ENCODE measurements around the gene IGF1.

Gene IGF1

DNA sequence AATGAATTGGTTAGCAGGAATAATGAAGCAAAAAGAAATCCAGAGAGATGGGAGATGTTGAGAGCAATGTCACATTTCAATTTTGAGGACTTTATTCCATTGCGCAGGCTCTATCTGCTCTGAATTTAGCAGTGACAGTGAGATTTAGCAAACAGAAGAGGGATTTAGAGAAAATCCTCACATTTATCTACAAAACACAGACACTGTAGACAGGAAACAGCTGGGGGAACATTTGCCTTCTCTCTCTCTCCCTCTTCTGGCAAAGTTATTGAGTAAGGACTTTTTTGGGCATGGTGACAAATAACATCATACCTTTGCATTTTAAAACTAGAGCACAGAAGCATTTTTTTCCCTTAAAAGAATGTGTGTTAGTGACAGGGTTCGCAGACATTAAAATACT is at the start of gene IGF1:
IGF1 (minus strand) TSS at position 158 of the 400 bp plus-strand sequence. CDS start 182 bp downstream, outside the sequence.
- DNase-seq: no peak

DNA sequence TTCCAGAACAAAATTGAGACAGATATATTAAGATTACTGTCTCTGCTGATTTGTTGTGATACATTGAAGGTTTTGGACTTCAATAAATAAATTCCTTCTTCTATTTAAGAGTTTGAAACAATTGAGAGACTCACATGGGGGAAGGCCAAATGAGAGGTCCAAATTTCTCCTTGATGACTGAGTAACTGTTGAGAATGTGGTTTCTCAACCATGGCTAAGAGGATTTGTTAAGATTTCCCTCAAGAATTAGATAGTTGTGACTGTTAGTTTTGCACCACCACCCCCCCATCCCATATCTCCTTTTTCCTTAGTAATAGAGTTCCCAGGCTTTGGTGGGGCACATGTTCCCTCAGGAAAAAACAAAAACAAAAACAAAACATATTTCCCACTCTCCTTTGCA is 47.7 kb upstream of the IGF1 start:
- no peak for DNase-seq

DNA sequence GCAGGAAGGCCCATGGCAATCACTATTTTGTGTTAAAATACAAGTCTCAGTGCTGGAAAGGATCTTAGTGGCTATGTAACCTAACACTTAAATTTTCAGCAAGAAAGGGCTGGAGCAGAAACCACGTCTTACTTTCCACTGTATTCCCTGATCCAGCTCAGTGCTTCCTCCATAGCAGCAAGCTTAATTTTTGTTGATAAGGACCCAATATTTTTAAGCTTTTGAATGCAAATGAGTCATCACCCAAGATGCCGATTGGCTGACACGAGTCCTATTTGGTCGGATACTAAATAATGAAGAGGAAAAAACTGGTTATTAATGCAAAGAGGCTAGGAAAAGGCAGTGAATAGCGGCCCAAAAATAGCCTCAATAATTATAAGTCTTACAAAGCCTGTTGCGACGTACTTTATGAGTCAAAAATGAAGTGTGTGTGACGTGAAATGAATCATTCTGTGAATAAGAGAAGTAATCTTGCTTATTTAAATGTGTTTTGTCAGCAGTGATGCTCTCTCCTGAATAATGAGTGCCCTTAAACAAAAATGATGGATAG is 46.9 kb upstream of the IGF1 start:
- DNase-seq: no peak

DNA sequence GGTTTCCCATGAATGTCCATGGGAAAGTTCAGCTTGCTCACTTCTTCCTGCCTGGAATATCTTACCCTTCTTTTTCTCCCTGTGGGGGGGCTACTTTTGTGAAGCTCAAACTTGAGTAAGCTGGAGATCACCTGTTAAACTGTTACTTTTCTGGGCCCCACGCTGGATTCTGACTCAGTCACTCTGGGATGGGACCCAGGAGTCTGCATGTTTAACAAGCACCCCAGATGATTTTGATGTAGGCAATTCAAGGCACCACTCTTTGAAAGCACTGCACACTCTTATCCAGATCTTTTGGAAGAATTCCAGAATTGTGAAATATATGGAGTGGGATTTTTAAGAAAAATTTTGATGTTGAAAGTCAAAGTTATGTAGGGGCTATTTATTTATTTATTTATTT is 46.3 kb upstream of the IGF1 start:
- DNase-seq: no peak

DNA sequence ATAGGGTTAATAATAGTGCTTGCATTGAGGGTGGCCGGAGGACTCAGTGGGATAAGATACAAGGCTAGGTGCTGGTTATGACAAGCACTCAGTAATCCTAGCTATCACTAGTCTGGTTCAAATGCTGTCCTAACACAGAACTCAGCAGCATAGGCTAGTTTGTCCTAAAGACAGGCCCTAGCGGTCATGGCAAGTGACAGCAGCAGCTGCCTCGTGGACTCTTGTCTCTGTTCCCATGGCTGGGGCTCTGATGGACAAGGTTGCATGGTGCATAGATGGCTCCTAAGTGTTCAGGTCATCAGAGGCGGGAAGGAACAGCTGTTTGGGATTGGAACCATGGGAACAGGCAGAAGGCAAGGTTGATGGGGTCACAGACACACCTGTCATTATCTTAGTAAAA is 42.4 kb upstream of the IGF1 start:
- DNase-seq: no peak

DNA sequence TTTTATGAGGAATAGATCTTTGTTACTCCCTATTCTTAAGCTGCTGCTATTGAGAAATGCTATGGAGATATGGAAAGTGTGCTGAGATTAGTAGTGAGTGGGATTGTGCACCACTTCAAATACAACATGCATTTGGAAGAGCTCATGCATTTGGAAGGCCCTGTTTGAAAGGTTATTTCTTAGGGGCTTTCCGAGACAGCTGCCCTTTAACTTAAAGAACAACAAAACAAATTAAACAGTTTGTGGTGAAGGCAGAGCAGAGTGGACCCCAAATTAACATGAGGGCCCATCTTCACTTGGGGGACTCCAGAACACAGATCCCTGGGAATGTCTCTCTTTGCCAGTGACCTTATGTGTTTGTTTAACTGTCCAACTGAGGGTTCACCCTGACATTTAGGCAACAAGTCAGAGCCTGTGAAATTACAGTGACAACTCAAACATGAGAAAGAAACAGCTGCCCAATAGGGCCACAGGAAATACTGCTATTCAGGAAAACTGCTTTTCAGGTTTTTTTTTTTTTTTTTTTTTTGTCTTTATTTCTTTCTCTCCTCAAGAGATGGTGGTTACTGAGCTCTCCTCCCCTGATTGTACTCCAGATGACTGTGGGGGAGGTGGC is 41.4 kb upstream of the IGF1 start:
- DNase-seq: no peak

DNA sequence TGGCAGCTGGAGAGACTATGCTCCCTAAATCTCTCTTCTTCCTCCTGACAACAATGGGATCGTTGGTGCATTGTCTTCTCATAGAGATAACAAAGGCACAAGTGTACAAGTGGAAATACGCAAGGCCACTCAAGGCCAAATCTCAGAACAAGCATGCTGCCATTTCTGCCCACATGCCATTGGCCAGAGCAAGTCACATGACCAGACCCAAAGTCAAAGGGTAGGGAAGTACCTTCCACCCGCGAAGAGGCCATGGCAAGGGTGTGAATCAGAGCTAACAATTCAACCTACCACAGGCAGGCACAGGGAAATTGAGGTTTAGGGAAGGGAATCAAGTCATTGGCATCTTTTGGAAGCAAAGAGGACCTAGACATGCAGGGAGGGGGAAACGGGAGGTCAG is 38.5 kb upstream of the IGF1 start:
- no peak for DNase-seq

DNA sequence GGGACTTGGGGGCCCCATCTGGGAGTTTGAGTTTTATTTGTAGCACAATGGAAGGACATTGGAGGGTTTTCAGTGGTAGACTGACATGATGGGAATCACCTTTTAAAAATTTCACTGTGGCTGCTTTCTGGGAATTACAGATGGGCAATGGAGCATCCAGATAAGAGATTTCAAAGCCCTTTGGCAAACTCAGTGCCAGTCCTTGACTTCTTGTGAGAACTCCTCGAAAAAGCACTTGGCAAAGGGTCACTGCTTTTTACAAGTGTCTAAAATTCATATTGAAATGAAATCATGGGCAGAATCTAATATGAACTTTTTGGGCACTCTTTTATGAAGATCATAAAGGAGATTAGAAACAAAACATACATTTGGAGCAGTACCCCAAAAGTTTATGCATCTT is 34.3 kb upstream of the IGF1 start:
- no peak for DNase-seq

DNA sequence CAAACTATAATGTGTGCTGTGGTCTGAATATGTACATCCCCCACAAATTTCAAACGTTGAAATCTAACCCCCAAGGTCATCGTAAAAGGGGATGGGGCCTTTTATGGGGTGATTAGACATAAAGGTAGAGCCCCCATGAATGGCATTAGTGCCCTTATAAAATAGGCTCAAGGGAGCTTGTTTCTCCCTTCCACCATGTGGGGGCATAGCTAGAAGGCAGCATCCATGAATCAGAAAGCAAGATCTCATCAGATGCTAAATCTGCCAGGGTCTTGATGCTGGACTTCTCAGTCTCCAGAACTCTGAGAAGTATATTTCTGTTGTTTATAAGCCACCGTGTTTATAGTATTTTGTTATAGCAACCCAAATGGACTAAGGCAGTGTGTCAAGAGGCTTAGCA is 33.4 kb upstream of the IGF1 start:
- no peak for DNase-seq

DNA sequence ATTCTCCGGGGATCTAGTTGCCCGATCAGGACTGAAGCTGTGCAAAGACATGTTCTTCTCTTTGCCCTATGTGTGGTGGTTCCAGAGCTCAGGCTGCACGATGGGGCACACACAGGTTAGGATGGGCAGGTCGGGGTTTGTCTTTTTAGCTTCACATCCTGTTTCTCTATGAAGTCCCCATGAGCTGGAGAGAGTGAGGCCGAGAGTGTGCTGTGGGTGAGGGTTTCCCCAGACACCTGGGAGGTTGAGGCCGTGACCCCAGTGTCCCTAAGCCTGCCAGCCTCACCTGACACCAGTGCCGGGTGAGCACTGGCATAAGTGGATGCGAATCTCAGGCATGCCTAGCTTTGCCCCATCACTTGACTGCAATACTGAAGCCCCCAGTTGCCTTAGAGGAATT is 32.9 kb upstream of the IGF1 start:
- no peak for DNase-seq

DNA sequence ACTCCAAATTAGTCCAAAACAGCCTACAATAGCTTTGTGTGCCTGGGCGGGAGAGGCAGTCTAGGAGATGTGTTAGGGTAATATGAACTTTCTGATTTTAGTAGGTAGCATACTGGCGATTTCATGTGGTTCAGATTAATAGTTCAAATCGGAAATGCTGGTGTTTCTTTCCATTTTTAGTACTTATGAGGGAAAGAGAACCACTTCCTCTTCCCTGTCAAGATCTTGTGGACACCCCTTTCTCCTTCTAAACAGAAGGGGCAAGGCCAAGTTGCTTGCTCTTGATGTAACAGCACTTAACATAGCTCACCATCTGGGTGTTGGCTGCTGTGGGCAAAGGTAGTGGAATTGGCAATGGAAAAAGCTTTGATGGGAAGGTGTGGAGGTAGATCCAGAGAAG is 32.2 kb upstream of the IGF1 start:
- no peak for DNase-seq

DNA sequence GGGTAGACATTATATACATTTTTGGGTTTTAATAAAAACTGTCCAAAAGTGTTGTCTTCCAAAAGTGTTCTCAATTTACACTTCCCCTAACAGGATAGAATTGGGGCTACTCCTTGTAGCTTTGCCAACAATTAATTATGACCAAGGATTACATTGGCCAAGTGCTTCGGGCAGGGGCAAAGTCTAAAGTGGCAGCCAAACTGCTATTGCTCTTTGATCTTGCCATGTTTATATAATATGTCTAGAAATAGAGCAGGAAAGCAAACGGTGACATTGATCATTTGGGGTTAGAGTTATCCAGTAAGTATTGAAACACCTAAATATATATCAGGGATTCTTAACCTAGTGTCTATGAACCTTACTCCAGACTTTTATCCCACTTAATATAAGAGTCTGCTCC is 31.2 kb upstream of the IGF1 start:
- DNase-seq: no peak

DNA sequence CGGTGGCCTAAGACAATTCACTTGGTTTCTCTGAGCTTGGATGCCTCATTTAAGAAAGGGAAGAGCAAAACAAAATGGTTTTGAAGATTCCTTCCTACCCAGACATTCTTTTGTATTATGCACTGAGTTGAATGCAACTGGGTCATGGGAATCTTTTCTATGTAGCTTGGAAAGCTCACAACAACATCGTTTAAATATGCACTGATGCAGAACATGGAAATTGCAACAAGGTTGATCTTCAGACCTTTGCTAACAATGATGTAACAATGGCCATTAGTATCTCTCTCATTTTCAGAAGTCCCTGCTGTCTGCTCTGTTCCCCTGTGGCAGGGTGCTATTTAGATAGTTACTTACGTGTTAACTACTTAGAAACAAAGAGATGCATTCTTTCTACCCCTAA is 30.1 kb upstream of the IGF1 start:
- DNase-seq: no peak

DNA sequence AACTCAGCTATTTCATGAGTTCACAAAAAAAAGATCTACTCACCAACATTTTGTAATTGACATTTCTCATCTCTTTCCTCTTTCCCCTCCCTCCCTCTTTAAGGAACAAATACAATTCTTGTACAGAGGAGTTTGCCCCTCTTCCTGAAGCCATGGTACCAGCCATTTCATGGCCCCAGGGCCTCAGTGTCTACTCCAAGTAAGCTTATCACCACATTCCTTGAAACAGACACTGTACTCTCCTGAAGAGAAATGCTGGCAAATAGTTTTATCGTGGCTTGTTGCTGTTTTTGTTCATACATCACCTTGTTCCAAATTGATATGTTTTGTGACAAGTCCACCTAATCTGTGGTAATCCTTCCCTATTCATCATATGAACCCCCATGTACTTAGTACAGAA is 29.7 kb upstream of the IGF1 start:
- no peak for DNase-seq

DNA sequence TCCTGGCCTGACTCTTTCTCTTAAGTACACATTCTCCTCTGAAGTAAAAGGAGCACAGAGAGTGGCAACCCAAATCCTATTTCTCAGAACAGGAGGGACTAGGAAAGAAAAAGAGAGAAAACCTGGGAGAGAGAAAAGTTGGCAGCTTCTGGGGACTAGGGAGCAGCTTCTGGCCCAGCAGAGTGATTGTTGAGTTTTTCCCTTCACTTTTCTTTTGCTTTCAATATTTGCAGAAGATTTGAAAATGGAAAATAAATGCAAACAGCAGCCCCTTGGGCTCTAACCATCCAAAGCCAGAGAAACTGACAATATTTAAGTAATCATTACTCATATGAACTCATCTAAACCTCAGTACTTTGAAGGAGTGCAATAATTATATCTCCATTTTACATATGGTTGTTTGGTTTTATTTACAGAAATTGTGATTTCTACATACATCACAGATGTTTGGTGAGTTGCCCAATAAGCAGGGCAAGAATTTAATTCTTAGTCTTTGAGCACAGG is 28.8 kb upstream of the IGF1 start:
- no peak for DNase-seq

DNA sequence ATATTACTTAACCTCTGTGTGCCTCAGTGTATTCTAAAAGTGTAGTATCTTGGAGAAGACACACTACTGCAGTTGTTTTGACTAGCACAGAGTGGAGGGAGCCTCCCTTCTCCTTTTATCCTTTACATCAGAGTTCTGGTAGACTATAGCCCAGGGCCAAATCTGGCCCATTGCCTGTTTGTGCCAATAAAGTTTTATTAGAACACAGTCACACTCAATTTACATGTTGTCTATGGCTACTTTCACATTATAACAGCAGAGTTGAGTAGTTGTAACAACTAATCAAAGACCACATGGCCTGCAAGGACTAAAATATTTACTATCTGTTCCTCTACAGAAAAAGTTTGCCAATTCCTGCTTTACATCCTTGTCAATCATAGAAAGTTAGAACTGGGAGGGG is 27.7 kb upstream of the IGF1 start:
- no peak for DNase-seq

DNA sequence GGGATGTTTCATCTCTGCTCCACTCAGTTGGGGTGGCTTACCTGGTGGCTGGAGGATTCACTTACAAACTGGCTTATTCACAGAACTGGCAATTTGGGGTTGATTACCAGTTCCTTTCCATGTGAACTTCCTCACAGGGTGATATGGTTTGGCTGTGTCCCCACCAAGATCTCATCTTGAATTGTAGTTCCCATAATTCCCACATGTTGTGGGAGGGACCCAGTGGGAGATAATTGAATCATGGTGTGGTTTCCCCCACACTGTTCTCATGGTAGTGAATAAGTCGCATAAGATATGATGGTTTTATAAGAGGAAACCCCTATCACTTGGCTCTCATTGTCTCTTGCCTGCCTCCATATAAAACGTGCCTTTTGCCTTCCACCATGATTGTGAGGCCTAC is 26.9 kb upstream of the IGF1 start:
- DNase-seq: no peak

DNA sequence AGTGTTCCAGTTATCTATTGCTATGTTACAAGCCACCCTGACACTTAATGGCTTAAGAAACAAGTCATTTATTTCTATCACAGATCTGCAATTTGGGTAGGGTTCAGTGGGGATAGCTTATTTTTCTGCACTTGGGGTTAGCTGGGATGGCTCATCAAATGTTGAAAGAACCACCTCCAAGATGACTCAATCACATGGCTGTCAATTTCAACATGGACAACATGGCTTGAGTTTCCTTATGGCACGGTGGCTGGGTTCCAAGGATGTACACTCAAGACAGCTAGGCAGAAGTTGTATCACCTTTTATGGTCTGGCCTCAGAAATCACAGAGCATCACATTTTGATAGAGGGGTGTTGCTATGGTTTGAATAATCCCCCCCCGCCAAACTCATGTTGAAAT is 24.5 kb upstream of the IGF1 start:
- no peak for DNase-seq

DNA sequence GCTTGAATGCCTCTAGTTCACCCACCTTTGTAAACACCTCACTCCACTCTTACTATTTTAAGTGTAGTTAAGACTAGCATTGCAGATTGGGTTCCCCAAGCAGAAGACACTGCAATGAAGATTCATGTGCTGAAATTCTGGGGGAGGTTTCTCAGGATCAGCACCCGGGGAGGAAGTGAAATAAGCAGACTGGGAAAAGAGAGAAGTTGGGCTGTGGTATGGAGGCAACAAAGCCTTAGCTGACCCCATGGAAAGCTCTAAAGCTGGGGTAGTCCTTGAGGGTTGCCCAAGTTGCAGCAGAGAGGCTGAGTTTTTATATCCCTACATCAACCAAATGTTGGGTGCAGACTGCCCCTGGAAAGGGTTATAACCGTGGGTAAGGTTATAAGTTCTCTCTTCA is 23.9 kb upstream of the IGF1 start:
- no peak for DNase-seq

DNA sequence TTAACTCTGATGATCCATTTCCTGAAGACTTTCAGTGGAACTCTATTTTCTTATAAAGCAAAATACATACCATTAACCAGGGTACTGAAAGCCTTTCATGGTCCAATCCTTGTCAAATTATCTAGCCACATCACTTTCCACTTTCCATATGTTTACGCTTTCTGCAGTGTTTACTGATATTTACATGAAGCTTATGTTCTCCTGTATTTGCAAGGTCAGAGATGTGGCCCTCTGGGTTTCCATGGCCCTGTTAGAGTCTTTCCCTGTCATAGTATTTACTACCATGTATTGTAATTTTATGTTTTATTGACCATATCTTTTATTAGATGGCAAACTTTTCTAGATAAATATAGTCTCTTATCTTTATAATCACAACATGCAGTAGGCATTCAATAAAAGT is 23.5 kb upstream of the IGF1 start:
- no peak for DNase-seq

DNA sequence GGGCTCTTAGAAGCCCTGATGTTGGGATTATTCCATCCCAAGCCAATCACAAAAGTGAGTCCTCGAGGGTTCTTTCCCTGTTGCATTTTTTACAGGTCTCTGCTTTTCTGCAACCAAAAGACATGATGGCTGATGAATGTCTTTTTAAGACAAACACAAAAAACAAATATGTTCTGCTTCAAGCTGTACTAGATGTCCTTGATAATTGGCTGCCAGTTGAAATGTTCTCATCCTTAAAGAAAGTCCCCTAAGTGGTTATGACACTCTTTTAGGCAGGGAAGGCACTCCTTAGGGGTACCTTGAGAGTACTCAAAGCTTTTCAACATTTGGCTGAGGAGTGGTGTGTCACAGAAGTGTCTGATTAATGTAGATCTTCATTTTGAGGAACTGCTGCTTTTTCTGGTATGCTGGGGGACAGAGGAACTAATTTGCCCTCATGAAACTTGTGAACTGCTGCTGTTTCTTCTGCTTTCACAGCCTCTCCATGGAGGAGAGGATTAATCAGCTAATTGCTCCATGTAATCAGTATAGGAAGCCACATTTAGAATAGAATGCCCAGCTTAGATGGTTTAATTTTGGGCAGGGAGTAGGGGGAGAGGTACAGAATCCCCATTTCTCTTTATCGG is 22.8 kb upstream of the IGF1 start:
- no peak for DNase-seq

DNA sequence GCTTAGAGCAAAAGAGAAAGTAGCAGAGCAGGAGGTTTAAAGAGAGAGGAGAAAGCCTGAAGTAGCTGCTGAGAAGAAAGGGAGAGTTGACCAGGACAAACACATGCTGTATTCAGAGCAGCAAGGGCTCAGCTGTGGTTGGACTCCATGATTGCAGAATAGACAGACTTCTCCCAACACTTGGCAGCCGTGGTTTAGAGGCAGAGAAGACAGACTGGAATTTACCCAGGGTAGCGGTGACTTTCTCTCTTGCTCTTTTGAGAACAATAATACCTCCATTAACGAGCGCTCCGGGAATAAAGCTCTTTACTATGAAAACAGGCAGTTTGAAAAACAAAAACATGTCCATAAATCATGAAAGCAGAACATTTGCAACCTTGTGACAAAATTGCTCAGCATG is 21.4 kb upstream of the IGF1 start:
- no peak for DNase-seq

DNA sequence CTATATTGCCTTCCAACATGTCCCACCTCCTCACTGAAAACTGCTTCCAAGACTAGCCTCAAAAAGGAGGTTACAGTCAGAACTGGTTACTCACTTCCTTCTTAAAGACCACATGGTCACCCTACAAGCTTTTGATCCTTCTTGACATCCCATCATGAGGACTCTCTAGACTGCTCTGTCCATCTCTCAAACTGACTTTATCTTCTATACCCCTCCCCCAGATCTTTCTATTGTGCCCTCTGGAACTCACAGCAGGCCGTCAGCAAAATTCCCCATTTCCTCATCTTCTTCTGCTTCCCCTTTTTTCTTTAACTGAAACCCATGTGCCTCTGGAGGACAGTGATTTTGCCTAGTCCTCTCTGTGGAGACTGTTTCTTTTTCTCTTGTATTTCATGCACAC is 18.1 kb upstream of the IGF1 start:
- no peak for DNase-seq

DNA sequence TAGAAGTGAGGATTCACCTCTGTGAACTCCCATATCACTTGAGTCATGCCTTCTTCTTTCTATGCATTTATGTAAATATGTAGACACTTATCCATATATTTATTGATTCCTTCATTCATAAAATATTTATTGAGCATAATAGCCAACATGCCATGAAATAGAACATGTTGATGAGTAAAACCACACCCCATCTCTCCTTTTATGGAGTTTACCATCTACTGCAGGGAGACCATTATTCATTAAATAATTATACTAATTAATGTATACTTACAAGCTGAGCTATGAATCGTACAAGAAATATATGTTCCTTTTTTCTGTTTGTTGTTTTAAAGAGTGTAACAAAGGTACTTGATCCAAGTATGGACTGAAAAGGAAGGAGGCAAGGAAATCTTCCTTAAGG is 17.4 kb upstream of the IGF1 start:
- DNase-seq: no peak

DNA sequence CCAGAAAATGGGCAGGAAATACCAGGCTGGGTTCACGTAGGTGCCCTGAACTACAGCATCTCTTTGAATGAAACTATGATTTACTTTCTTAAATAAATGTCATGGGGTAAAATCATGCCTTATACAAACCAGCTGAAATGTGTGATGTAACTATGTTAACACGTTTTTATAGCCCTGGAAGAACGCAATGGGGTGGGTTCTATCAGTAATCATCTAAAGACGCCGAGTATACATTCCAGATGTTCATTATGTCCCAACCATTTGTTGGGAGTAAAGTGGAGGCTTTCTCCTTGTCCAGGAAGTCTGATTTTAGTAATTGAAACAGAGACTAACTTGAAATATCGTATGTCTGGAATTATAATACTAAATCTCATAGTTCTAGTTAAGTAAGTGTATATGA is 16.2 kb upstream of the IGF1 start:
- no peak for DNase-seq

Data from activated T-cell treated with anti-CD3 and anti-CD28 coated beads for 4 hours (primary cell).